ENCODE results near the gene CAMSAP1.
A peak's percentile ranks its signal among the peaks of the same experiment; 100 is the strongest.

CAMSAP1 gene

GRCh38 chr9:135825435-135826187, 81.7 kb downstream of the CAMSAP1 start:
- Histone ChIP-seq H3K4me1 (peaks cover 0 to 13% (median 0%) of the 10 kb centered on the region in 10 experiments; a peak in 6 of 20 replicates), H4K20me1 (peaks cover 20 to 86% (median 48%) of the 10 kb centered on the region in 11 experiments; a peak in 21 of 22 replicates), H3K4me3 (no peak overlapping the region), H3K9ac (no peak overlapping the region), H3K36me3 (peaks cover 77 to 100% (median 92%) of the 10 kb centered on the region in 11 experiments), H3K9me3 (replicated peaks in 1 of 11) (peaks cover 8 to 17% (median 12%) of the 10 kb centered on the region in 11 experiments; a peak in 20 of 22 replicates), H3K27ac (no peak overlapping the region), H3K27me3 (no peaks in the 10 kb centered on the region), H3K4me2 (no peak overlapping the region)
- TF ChIP-seq Cebpa-rat (IDR thresholded peaks at IDR 0.05): no peak

GRCh38 chr9:135823036-135823435, 84.3 kb downstream of the CAMSAP1 start:
- peaks cover 0 to 3% (median 0%) of the 10 kb centered on the region in 10 experiments; a peak in 1 of 20 replicates for H3K4me1 ChIP-seq
- no peak overlapping the region for H3K27ac ChIP-seq
- H3K27me3 ChIP-seq: no peaks in the 10 kb centered on the region
- peaks cover 20 to 81% (median 37%) of the 10 kb centered on the region in 11 experiments; a peak in 21 of 22 replicates for H4K20me1 ChIP-seq
- H3K9me3 ChIP-seq (replicated peaks in 1 of 11): no peaks in the 10 kb centered on the region
- H3K4me2 ChIP-seq: no peak overlapping the region
- H3K9ac ChIP-seq: peak overlapping the region in 1 of 11 experiments; percentile 7; a peak in 1 of 22 replicates
- no peak overlapping the region for H3K4me3 ChIP-seq
- no peak for TF ChIP-seq Cebpa-rat (IDR thresholded peaks at IDR 0.05)
- peaks cover 87 to 100% (median 99%) of the 10 kb centered on the region in 11 experiments for H3K36me3 ChIP-seq

GRCh38 chr9:135822374-135822755, 85.0 kb downstream of the CAMSAP1 start:
- Histone ChIP-seq H3K4me2 (no peak overlapping the region), H3K27ac (no peak overlapping the region), H3K9me3 (replicated peaks in 1 of 11) (no peaks in the 10 kb centered on the region), H3K27me3 (no peaks in the 10 kb centered on the region), H3K36me3 (peaks cover 88 to 100% (median 99%) of the 10 kb centered on the region in 11 experiments), H3K9ac (no peak overlapping the region; a peak in 1 of 22 replicates), H4K20me1 (peaks cover 16 to 74% (median 30%) of the 10 kb centered on the region in 11 experiments; a peak in 21 of 22 replicates), H3K4me3 (no peak overlapping the region), H3K4me1 (no peaks in the 10 kb centered on the region)
- TF ChIP-seq Cebpa-rat (IDR thresholded peaks at IDR 0.05): no peak

GRCh38 chr9:135821733-135822373, 85.5 kb downstream of the CAMSAP1 start:
- Histone ChIP-seq H3K36me3 (peaks cover 88 to 100% (median 99%) of the 10 kb centered on the region in 11 experiments), H4K20me1 (peaks cover 12 to 70% (median 25%) of the 10 kb centered on the region in 11 experiments; a peak in 21 of 22 replicates), H3K4me1 (no peaks in the 10 kb centered on the region), H3K27me3 (no peaks in the 10 kb centered on the region), H3K4me2 (no peak overlapping the region), H3K9me3 (replicated peaks in 1 of 11) (no peaks in the 10 kb centered on the region), H3K4me3 (no peak overlapping the region), H3K9ac (no peak overlapping the region; a peak in 1 of 22 replicates), H3K27ac (no peak overlapping the region)
- TF ChIP-seq Cebpa-rat (IDR thresholded peaks at IDR 0.05): no peak

GRCh38 chr9:135821116-135821515, 86.2 kb downstream of the CAMSAP1 start:
- Histone ChIP-seq H4K20me1 (peaks cover 12 to 74% (median 23%) of the 10 kb centered on the region in 11 experiments; a peak in 20 of 22 replicates), H3K9me3 (replicated peaks in 1 of 11) (no peaks in the 10 kb centered on the region), H3K4me2 (no peak overlapping the region), H3K36me3 (peaks cover 94 to 100% (median 99%) of the 10 kb centered on the region in 11 experiments), H3K4me3 (no peak overlapping the region), H3K27ac (no peak overlapping the region), H3K4me1 (no peaks in the 10 kb centered on the region), H3K27me3 (no peaks in the 10 kb centered on the region), H3K9ac (no peak overlapping the region)
- no peak for TF ChIP-seq Cebpa-rat (IDR thresholded peaks at IDR 0.05)

GRCh38 chr9:135820661-135821060, 86.7 kb downstream of the CAMSAP1 start:
- Histone ChIP-seq H3K27ac (no peak overlapping the region), H3K4me2 (no peak overlapping the region), H3K9me3 (replicated peaks in 1 of 11) (no peaks in the 10 kb centered on the region), H3K4me1 (no peaks in the 10 kb centered on the region), H3K4me3 (no peak overlapping the region), H3K9ac (no peak overlapping the region), H4K20me1 (peaks cover 10 to 74% (median 19%) of the 10 kb centered on the region in 11 experiments; a peak in 20 of 22 replicates), H3K36me3 (peaks cover 94 to 100% (median 99%) of the 10 kb centered on the region in 11 experiments), H3K27me3 (no peaks in the 10 kb centered on the region)
- no peak for TF ChIP-seq Cebpa-rat (IDR thresholded peaks at IDR 0.05)

GRCh38 chr9:135819905-135820304, 87.4 kb downstream of the CAMSAP1 start:
- Histone ChIP-seq H4K20me1 (peaks cover 2 to 71% (median 11%) of the 10 kb centered on the region in 11 experiments; a peak in 15 of 22 replicates), H3K4me3 (no peak overlapping the region), H3K4me1 (no peaks in the 10 kb centered on the region), H3K27me3 (no peaks in the 10 kb centered on the region), H3K27ac (no peak overlapping the region), H3K4me2 (no peak overlapping the region), H3K9ac (no peak overlapping the region), H3K9me3 (replicated peaks in 1 of 11) (no peaks in the 10 kb centered on the region), H3K36me3 (peaks cover 96 to 100% (median 100%) of the 10 kb centered on the region in 11 experiments)
- TF ChIP-seq Cebpa-rat (IDR thresholded peaks at IDR 0.05): no peak

- no peaks in the 10 kb centered on the region for H3K9me3 ChIP-seq (replicated peaks in 1 of 11)
- H4K20me1 ChIP-seq: peaks cover 0 to 74% (median 9%) of the 10 kb centered on the region in 11 experiments; a peak in 13 of 22 replicates
- H3K36me3 ChIP-seq: peaks cover 99 to 100% (median 100%) of the 10 kb centered on the region in 11 experiments
- no peaks in the 10 kb centered on the region for H3K27me3 ChIP-seq
- H3K27ac ChIP-seq: no peak overlapping the region
- H3K4me1 ChIP-seq: no peaks in the 10 kb centered on the region
- H3K9ac ChIP-seq: no peak overlapping the region
- H3K4me3 ChIP-seq: no peak overlapping the region
- H3K4me2 ChIP-seq: no peak overlapping the region
- TF ChIP-seq Cebpa-rat (IDR thresholded peaks at IDR 0.05): no peak
Observed at GRCh38 chr9:135818718-135819475, 88.4 kb downstream of the CAMSAP1 start.
